ENCODE measurements around the gene TMEM132C.

TMEM132C gene

DNA sequence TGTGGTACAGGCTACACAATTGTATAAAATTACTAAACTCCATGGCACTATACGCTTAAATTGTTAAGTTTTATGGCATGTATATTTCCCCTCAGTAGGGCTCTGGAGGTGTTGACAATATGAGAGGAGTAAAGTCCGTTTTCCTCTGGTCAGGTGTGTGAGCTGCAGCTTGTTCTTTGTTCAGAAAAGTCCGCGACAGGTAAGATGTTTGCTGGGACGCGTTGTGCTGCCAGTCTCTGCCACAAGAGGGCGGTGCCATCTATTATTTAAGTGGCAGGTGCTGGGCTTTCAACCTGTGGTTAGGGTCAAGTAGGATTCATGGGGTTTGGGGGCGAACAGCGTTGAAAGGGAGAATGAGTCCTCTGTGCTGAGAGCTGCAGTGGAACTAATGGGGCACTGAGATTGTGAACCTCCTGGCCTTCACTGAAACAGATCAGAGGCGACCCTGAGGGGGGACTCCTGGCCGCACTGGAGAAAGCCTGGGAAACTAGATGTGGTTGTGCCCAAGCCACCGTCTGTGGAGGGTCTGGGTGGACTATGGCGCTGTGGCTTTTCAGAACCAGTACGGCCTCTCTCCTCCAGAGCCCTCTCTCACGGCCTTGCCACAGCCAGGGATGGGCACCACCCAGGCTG, 377.8 kb downstream of the TMEM132C start:
- no peaks in the 10 kb centered on the region for H3K9me3 ChIP-seq (ENCODE audit: severe bottlenecking)
- H3K27ac ChIP-seq (ENCODE audit: poor library complexity, severe bottlenecking) = no peak overlapping the region
- H3K4me1 ChIP-seq (ENCODE audit: insufficient read depth, poor library complexity, severe bottlenecking) = no peaks in the 10 kb centered on the region
- no peaks in the 10 kb centered on the region for H3K36me3 ChIP-seq (ENCODE audit: low read depth)
- no peak for ATAC-seq (ENCODE audit: low read depth)
- DNase-seq (ENCODE audit: low spot score) = no peak
- no peak overlapping the region for H3K4me3 ChIP-seq (ENCODE audit: severe bottlenecking)
- TF ChIP-seq, protein P1, sequence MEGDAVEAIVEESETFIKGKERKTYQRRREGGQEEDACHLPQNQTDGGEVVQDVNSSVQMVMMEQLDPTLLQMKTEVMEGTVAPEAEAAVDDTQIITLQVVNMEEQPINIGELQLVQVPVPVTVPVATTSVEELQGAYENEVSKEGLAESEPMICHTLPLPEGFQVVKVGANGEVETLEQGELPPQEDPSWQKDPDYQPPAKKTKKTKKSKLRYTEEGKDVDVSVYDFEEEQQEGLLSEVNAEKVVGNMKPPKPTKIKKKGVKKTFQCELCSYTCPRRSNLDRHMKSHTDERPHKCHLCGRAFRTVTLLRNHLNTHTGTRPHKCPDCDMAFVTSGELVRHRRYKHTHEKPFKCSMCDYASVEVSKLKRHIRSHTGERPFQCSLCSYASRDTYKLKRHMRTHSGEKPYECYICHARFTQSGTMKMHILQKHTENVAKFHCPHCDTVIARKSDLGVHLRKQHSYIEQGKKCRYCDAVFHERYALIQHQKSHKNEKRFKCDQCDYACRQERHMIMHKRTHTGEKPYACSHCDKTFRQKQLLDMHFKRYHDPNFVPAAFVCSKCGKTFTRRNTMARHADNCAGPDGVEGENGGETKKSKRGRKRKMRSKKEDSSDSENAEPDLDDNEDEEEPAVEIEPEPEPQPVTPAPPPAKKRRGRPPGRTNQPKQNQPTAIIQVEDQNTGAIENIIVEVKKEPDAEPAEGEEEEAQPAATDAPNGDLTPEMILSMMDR (IDR thresholded peaks at IDR 0.05; ENCODE audit: poor library complexity, severe bottlenecking) = peak; percentile 42
- no peaks in the 10 kb centered on the region for H3K27me3 ChIP-seq (ENCODE audit: insufficient read depth, poor library complexity, severe bottlenecking)

- no peak for DNase-seq (ENCODE audit: low spot score)
- TF ChIP-seq, protein P1 (IDR thresholded peaks at IDR 0.05; ENCODE audit: poor library complexity, severe bottlenecking) = no peak
- no peak overlapping the region for H3K27ac ChIP-seq (ENCODE audit: poor library complexity, severe bottlenecking)
- ATAC-seq (ENCODE audit: low read depth) = no peak
- no peak overlapping the region for H3K4me3 ChIP-seq (ENCODE audit: severe bottlenecking)
- no peaks in the 10 kb centered on the region for H3K36me3 ChIP-seq (ENCODE audit: low read depth)
- no peaks in the 10 kb centered on the region for H3K4me1 ChIP-seq (ENCODE audit: insufficient read depth, poor library complexity, severe bottlenecking)
- no peaks in the 10 kb centered on the region for H3K27me3 ChIP-seq (ENCODE audit: insufficient read depth, poor library complexity, severe bottlenecking)
- H3K9me3 ChIP-seq (ENCODE audit: severe bottlenecking) = no peaks in the 10 kb centered on the region
Observed at GRCh38 chr12:128649902-128650301, 382.9 kb downstream of the TMEM132C start.

GRCh38 chr12:128652136-128652751, 385.3 kb downstream of the TMEM132C start:
- H3K4me1 ChIP-seq (ENCODE audit: insufficient read depth, poor library complexity, severe bottlenecking) = no peaks in the 10 kb centered on the region
- H3K9me3 ChIP-seq (ENCODE audit: severe bottlenecking) = peaks cover 2% of the 10 kb centered on the region
- no peak overlapping the region for H3K4me3 ChIP-seq (ENCODE audit: severe bottlenecking)
- no peak for ATAC-seq (ENCODE audit: low read depth)
- H3K27ac ChIP-seq (ENCODE audit: poor library complexity, severe bottlenecking) = no peak overlapping the region
- no peaks in the 10 kb centered on the region for H3K36me3 ChIP-seq (ENCODE audit: low read depth)
- DNase-seq (ENCODE audit: low spot score) = no peak
- H3K27me3 ChIP-seq (ENCODE audit: insufficient read depth, poor library complexity, severe bottlenecking) = no peaks in the 10 kb centered on the region
- TF ChIP-seq, protein P1 (IDR thresholded peaks at IDR 0.05; ENCODE audit: poor library complexity, severe bottlenecking) = no peak

DNA sequence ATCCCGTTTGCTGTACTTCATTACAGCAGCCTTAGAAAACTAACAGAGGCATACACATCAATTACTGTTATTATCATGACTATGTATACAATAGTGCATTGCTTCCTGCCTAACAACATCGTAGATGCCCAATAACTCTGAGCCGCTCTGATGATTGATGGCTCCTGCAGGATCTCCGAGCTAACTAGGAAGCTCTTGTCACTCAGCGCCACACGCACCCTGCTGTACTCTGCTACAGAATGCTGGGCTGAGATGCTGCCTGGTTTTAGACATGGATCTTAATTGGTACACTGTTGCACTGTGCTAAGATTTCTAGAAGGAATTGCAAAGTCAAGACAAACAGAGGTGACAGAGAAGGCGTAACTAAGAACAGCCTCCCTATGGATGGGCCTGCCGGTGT, 387.5 kb downstream of the TMEM132C start:
- Histone ChIP-seq H3K4me1 (ENCODE audit: insufficient read depth, poor library complexity, severe bottlenecking) (no peaks in the 10 kb centered on the region), H3K4me3 (ENCODE audit: severe bottlenecking) (no peak overlapping the region), H3K9me3 (ENCODE audit: severe bottlenecking) (peaks cover 2% of the 10 kb centered on the region), H3K36me3 (ENCODE audit: low read depth) (no peaks in the 10 kb centered on the region), H3K27me3 (ENCODE audit: insufficient read depth, poor library complexity, severe bottlenecking) (no peaks in the 10 kb centered on the region), H3K27ac (ENCODE audit: poor library complexity, severe bottlenecking) (no peak overlapping the region)
- DNase-seq (ENCODE audit: low spot score) = no peak
- TF ChIP-seq, protein P1 (IDR thresholded peaks at IDR 0.05; ENCODE audit: poor library complexity, severe bottlenecking) = no peak
- ATAC-seq (ENCODE audit: low read depth) = no peak

- ATAC-seq (ENCODE audit: low read depth) (no peak), DNase-seq (ENCODE audit: low spot score) (no peak)
- Histone ChIP-seq H3K9me3 (ENCODE audit: severe bottlenecking) (peaks cover 2% of the 10 kb centered on the region), H3K4me3 (ENCODE audit: severe bottlenecking) (no peak overlapping the region), H3K27ac (ENCODE audit: poor library complexity, severe bottlenecking) (no peak overlapping the region), H3K36me3 (ENCODE audit: low read depth) (no peaks in the 10 kb centered on the region), H3K4me1 (ENCODE audit: insufficient read depth, poor library complexity, severe bottlenecking) (no peaks in the 10 kb centered on the region), H3K27me3 (ENCODE audit: insufficient read depth, poor library complexity, severe bottlenecking) (no peaks in the 10 kb centered on the region)
- TF ChIP-seq, protein P1 (IDR thresholded peaks at IDR 0.05; ENCODE audit: poor library complexity, severe bottlenecking) = no peak
Observed at GRCh38 chr12:128657378-128657777, 390.4 kb downstream of the TMEM132C start.

Measured in RWPE2 (cell line).